BLaER1 (cell line): ENCODE data around the gene PEPD.

Source experiments
- H3K27ac ChIP-seq: shearing (Covaris generic); formaldehyde crosslinking; 2 replicates; pipeline ENCODE4 v1.8.1; 2022
- H3K27me3 ChIP-seq: shearing (Covaris generic); formaldehyde crosslinking; 2 replicates; pipeline ENCODE4 v1.8.1; 2022
- H3K36me3 ChIP-seq: shearing (Covaris generic); formaldehyde crosslinking; 2 replicates; pipeline ENCODE4 v1.8.1; 2022
- H3K4me1 ChIP-seq: shearing (Covaris generic); formaldehyde crosslinking; 2 replicates; pipeline ENCODE4 v1.8.1; 2022
- H3K4me2 ChIP-seq: shearing (Covaris generic); formaldehyde crosslinking; 2 replicates; pipeline ENCODE4 v1.8.1; 2022
- H3K4me3 ChIP-seq: shearing (Covaris generic); formaldehyde crosslinking; 2 replicates; pipeline ENCODE4 v1.8.1; 2022
- H3K9ac ChIP-seq: shearing (Covaris generic); formaldehyde crosslinking; 2 replicates; pipeline ENCODE4 v1.8.1; 2022
- H3K9me3 ChIP-seq: shearing (Covaris generic); formaldehyde crosslinking; 2 replicates; pipeline ENCODE4 v1.8.1; 2022
- H4K20me1 ChIP-seq: shearing (Covaris generic); formaldehyde crosslinking; 2 replicates; pipeline ENCODE4 v1.8.1; 2022
- Cebpa-rat ChIP-seq: shearing (Covaris generic); IDR thresholded peaks from 2 replicates; pipeline ENCODE4 v1.8.1; 2022

The PEPD gene

GRCh38 chr19:33394723-33395560 is 126.6 kb downstream of the PEPD start:
- TF ChIP-seq Cebpa-rat = no peak
- Histone ChIP-seq H3K36me3 (peaks cover 9% of the 10 kb centered on the region; the same call in 1 of the 2 replicates), H4K20me1 (peaks cover 29% of the 10 kb centered on the region), H3K9ac (no peak overlapping the region), H3K4me2 (peak overlapping the region; percentile 85), H3K27ac (peak overlapping the region; percentile 59; the same call in 1 of the 2 replicates), H3K4me3 (no peak overlapping the region), H3K27me3 (no peaks in the 10 kb centered on the region), H3K9me3 (no peaks in the 10 kb centered on the region), H3K4me1 (peaks cover 45% of the 10 kb centered on the region)

GRCh38 chr19:33394006-33394722 is 127.4 kb downstream of the PEPD start:
- peaks cover 10% of the 10 kb centered on the region; the same call in 1 of the 2 replicates for H3K36me3 ChIP-seq
- peaks cover 37% of the 10 kb centered on the region for H4K20me1 ChIP-seq
- no peaks in the 10 kb centered on the region for H3K9me3 ChIP-seq
- H3K9ac ChIP-seq = no peak overlapping the region
- no peak overlapping the region for H3K4me3 ChIP-seq
- H3K27me3 ChIP-seq = no peaks in the 10 kb centered on the region
- H3K27ac ChIP-seq = no peak overlapping the region; the same call in 1 of the 2 replicates
- H3K4me1 ChIP-seq = peaks cover 52% of the 10 kb centered on the region
- no peak for TF ChIP-seq Cebpa-rat
- H3K4me2 ChIP-seq = no peak overlapping the region

GRCh38 chr19:33393286-33394005 is 128.1 kb downstream of the PEPD start:
- no peak overlapping the region for H3K4me3 ChIP-seq
- no peak overlapping the region for H3K9ac ChIP-seq
- H3K36me3 ChIP-seq = peaks cover 15% of the 10 kb centered on the region; the same call in 1 of the 2 replicates
- no peaks in the 10 kb centered on the region for H3K9me3 ChIP-seq
- peaks cover 60% of the 10 kb centered on the region for H3K4me1 ChIP-seq
- H4K20me1 ChIP-seq = peaks cover 44% of the 10 kb centered on the region
- H3K4me2 ChIP-seq = no peak overlapping the region
- TF ChIP-seq Cebpa-rat = no peak
- H3K27me3 ChIP-seq = no peaks in the 10 kb centered on the region
- H3K27ac ChIP-seq = no peak overlapping the region; the same call in 1 of the 2 replicates

- Histone ChIP-seq H3K4me1 (peaks cover 65% of the 10 kb centered on the region), H3K27ac (peak overlapping the region; percentile 30; the same call in 1 of the 2 replicates), H3K9me3 (no peaks in the 10 kb centered on the region), H3K4me3 (no peak overlapping the region), H4K20me1 (peaks cover 53% of the 10 kb centered on the region), H3K9ac (no peak overlapping the region), H3K27me3 (no peaks in the 10 kb centered on the region), H3K4me2 (no peak overlapping the region), H3K36me3 (peaks cover 22% of the 10 kb centered on the region)
- no peak for TF ChIP-seq Cebpa-rat
Observed at GRCh38 chr19:33392341-33393285, 129.0 kb downstream of the PEPD start.

- no peak overlapping the region for H3K4me3 ChIP-seq
- H3K27me3 ChIP-seq = no peaks in the 10 kb centered on the region
- peak overlapping the region; percentile 30; the same call in 1 of the 2 replicates for H3K27ac ChIP-seq
- H3K4me1 ChIP-seq = peaks cover 65% of the 10 kb centered on the region
- H4K20me1 ChIP-seq = peaks cover 61% of the 10 kb centered on the region
- H3K9ac ChIP-seq = no peak overlapping the region
- no peaks in the 10 kb centered on the region for H3K9me3 ChIP-seq
- H3K4me2 ChIP-seq = no peak overlapping the region
- TF ChIP-seq Cebpa-rat = no peak
- peaks cover 31% of the 10 kb centered on the region for H3K36me3 ChIP-seq
Observed at GRCh38 chr19:33391631-33392249, 129.9 kb downstream of the PEPD start.

- Histone ChIP-seq H3K4me1 (peaks cover 65% of the 10 kb centered on the region), H3K9me3 (no peaks in the 10 kb centered on the region), H3K9ac (no peak overlapping the region), H3K4me2 (no peak overlapping the region), H4K20me1 (peaks cover 68% of the 10 kb centered on the region), H3K27me3 (no peaks in the 10 kb centered on the region), H3K36me3 (peaks cover 38% of the 10 kb centered on the region), H3K4me3 (no peak overlapping the region), H3K27ac (no peak overlapping the region)
- TF ChIP-seq Cebpa-rat = no peak
Observed at GRCh38 chr19:33390908-33391630, 130.5 kb downstream of the PEPD start.

GRCh38 chr19:33390101-33390907 is 131.3 kb downstream of the PEPD start:
- H3K27ac ChIP-seq = no peak overlapping the region; the same call in 1 of the 2 replicates
- H3K36me3 ChIP-seq = peaks cover 45% of the 10 kb centered on the region
- TF ChIP-seq Cebpa-rat = peak; percentile 36; the same call in 1 of the 2 replicates
- H3K4me3 ChIP-seq = no peak overlapping the region
- no peak overlapping the region for H3K9ac ChIP-seq
- H3K4me1 ChIP-seq = peaks cover 61% of the 10 kb centered on the region
- no peaks in the 10 kb centered on the region for H3K27me3 ChIP-seq
- peaks cover 76% of the 10 kb centered on the region for H4K20me1 ChIP-seq
- peak overlapping the region; percentile 83 for H3K4me2 ChIP-seq
- H3K9me3 ChIP-seq = no peaks in the 10 kb centered on the region
